MM.1S (cell line): ENCODE measurements around the gene MED27.

Experiments
- DNase-seq: peaks from one replicate; pipeline ENCODE4 v3.0.0-alpha.2; 2015
- H2AFZ ChIP-seq: fragments of 300-600 bp; sonication (generic); 2 replicates; pipeline ENCODE4 v1.6.0; 2016; ENCODE audit warnings: antibody characterized with exemption, low read length
- H3F3A ChIP-seq: fragments of 300-600 bp; sonication (generic); 2 replicates; pipeline ENCODE4 v1.6.1; 2016; ENCODE audit warnings: mild to moderate bottlenecking, antibody characterized with exemption, low read length, moderate library complexity, mixed read lengths; ENCODE audit not compliant: insufficient read depth
- H3K27ac ChIP-seq: fragments of 300-600 bp; sonication (generic); 2 replicates; pipeline ENCODE4 v1.5.1; 2016; ENCODE audit warnings: mild to moderate bottlenecking, low read length
- H3K27me3 ChIP-seq: fragments of 300-600 bp; sonication (generic); replicated peaks from 2 replicates; pipeline ENCODE4 v1.6.0; 2016; ENCODE audit warnings: low read length; ENCODE audit not compliant: insufficient read depth
- H3K36me3 ChIP-seq: fragments of 300-600 bp; sonication (generic); replicated peaks from 2 replicates; pipeline ENCODE4 v1.6.1; 2016; ENCODE audit warnings: mild to moderate bottlenecking, low read length, mixed read lengths; ENCODE audit not compliant: insufficient read depth
- H3K4me1 ChIP-seq: fragments of 300-600 bp; sonication (generic); 2 replicates; pipeline ENCODE4 v1.6.1; 2016; ENCODE audit warnings: low read length, mixed read lengths
- H3K4me2 ChIP-seq: fragments of 300-600 bp; sonication (generic); 2 replicates; pipeline ENCODE4 v1.6.0; 2016; ENCODE audit warnings: low read depth, low read length
- H3K4me3 ChIP-seq: fragments of 300-600 bp; sonication (generic); 2 replicates; pipeline ENCODE4 v1.5.1; 2016; ENCODE audit warnings: low read length, mixed read lengths
- H3K79me2 ChIP-seq: fragments of 300-600 bp; sonication (generic); 2 replicates; pipeline ENCODE4 v1.6.1; 2016; ENCODE audit warnings: mixed run types, low read length, mixed read lengths
- H3K9ac ChIP-seq: fragments of 300-600 bp; sonication (generic); 2 replicates; pipeline ENCODE4 v1.6.1; 2016; ENCODE audit warnings: low read length, mixed read lengths
- H3K9me2 ChIP-seq: fragments of 300-600 bp; sonication (generic); replicated peaks from 2 replicates; pipeline ENCODE4 v1.6.1; 2016; ENCODE audit warnings: mild to moderate bottlenecking, low read length, mixed read lengths; ENCODE audit not compliant: insufficient read depth
- H3K9me3 ChIP-seq: fragments of 300-600 bp; sonication (generic); replicated peaks from 2 replicates; pipeline ENCODE4 v1.6.1; 2016; ENCODE audit warnings: mild to moderate bottlenecking, low read length, mixed read lengths; ENCODE audit not compliant: insufficient read depth
- H4K20me1 ChIP-seq: fragments of 300-600 bp; sonication (generic); 2 replicates; pipeline ENCODE4 v1.6.1; 2016; ENCODE audit warnings: mild to moderate bottlenecking, low read length, moderate library complexity, mixed read lengths; ENCODE audit not compliant: insufficient read depth
- EZH2 ChIP-seq: fragments of 300-600 bp; sonication (generic); optimal IDR thresholded peaks from 2 replicates; pipeline ENCODE3; 2017; ENCODE audit warnings: low read depth, mild to moderate bottlenecking, antibody characterized with exemption, low read length, mixed read lengths
- EZH2phosphoT487 ChIP-seq: fragments of 300-600 bp; sonication (generic); IDR thresholded peaks from 2 replicates; pipeline ENCODE4 v1.6.1; 2018; ENCODE audit warnings: antibody characterized with exemption, low read length
- TF ChIP-seq, protein P1 (sequence below): fragments of 300-600 bp; sonication (generic); IDR thresholded peaks from 2 replicates; pipeline ENCODE4 v1.5.1; 2016; ENCODE audit warnings: antibody characterized with exemption, low read length, mixed read lengths

The MED27 gene

GRCh38 chr9:132125944-132126679, 46.4 kb upstream of the MED27 start:
- Histone ChIP-seq H3K27ac (no peak overlapping the region), H3F3A (no peaks in the 10 kb centered on the region), H3K9ac (no peak overlapping the region), H3K79me2 (no peaks in the 10 kb centered on the region), H4K20me1 (no peaks in the 10 kb centered on the region), H3K9me3 (no peaks in the 10 kb centered on the region), H3K4me1 (no peaks in the 10 kb centered on the region), H3K36me3 (no peaks in the 10 kb centered on the region), H3K4me3 (peak overlapping the region; percentile 23; the same call in 1 of the 2 replicates), H2AFZ (0 out of 2 replicates have a peak overlapping the region, but pooled peaks have one; percentile 18), H3K4me2 (peak overlapping the region; percentile 43; the same call in 1 of the 2 replicates), H3K9me2 (no peaks in the 10 kb centered on the region), H3K27me3 (peaks cover 100% of the 10 kb centered on the region)
- TF ChIP-seq, protein P1, sequence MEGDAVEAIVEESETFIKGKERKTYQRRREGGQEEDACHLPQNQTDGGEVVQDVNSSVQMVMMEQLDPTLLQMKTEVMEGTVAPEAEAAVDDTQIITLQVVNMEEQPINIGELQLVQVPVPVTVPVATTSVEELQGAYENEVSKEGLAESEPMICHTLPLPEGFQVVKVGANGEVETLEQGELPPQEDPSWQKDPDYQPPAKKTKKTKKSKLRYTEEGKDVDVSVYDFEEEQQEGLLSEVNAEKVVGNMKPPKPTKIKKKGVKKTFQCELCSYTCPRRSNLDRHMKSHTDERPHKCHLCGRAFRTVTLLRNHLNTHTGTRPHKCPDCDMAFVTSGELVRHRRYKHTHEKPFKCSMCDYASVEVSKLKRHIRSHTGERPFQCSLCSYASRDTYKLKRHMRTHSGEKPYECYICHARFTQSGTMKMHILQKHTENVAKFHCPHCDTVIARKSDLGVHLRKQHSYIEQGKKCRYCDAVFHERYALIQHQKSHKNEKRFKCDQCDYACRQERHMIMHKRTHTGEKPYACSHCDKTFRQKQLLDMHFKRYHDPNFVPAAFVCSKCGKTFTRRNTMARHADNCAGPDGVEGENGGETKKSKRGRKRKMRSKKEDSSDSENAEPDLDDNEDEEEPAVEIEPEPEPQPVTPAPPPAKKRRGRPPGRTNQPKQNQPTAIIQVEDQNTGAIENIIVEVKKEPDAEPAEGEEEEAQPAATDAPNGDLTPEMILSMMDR = no peak
- no peak for TF ChIP-seq EZH2phosphoT487
- no peak for TF ChIP-seq EZH2
- DNase-seq = no peak

DNA sequence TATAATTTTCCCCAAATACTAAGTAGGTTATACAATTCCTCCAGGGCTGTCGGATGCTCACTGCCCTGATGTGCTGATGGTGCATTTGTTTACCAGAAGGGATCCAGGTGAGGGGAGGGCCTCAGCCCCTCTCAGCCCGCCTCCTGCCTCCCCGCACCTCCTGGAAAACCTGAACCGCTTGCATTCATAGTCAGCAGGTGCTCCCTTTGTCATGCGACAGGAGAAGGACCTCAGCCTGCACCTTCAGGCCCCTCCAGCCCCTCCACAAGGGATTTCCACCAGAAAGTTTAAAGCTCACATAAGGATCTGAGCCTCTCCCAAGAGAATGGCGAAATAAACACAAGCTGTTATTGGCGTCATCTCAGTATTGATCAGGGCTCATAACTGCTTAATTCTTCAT, 45.7 kb upstream of the MED27 start:
- TF ChIP-seq, protein P1 = no peak
- TF ChIP-seq EZH2phosphoT487 = no peak
- no peak for TF ChIP-seq EZH2
- no peak overlapping the region for H3K4me3 ChIP-seq
- H3K9me3 ChIP-seq = no peaks in the 10 kb centered on the region
- DNase-seq = no peak
- peaks cover 100% of the 10 kb centered on the region for H3K27me3 ChIP-seq
- no peaks in the 10 kb centered on the region for H3K36me3 ChIP-seq
- no peaks in the 10 kb centered on the region for H3K9me2 ChIP-seq
- H3K4me1 ChIP-seq = no peaks in the 10 kb centered on the region
- H3K9ac ChIP-seq = no peak overlapping the region
- H3F3A ChIP-seq = no peaks in the 10 kb centered on the region
- H4K20me1 ChIP-seq = no peaks in the 10 kb centered on the region
- no peak overlapping the region for H2AFZ ChIP-seq
- no peak overlapping the region for H3K27ac ChIP-seq
- no peaks in the 10 kb centered on the region for H3K79me2 ChIP-seq
- H3K4me2 ChIP-seq = no peak overlapping the region

DNA sequence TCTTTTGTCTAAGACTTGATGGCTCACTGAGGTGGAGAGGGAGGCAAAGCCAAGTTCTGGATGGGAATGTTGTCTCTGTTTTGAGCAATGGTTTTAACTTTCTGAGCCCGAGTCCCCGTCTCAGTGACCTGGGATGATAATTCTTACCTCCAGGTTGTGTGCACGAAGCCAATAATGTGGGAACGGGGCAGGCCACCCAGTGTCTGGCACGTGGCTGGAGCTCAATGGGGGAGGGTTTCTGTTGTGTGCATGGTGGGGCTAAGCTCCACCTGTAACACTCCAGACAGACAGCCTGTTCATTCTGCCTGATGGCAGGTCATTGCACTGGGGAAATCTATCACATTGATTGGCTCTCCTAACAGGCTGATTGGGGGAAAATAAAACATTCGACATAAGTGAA, 45.1 kb upstream of the MED27 start:
- Histone ChIP-seq H3K36me3 (no peaks in the 10 kb centered on the region), H2AFZ (no peak overlapping the region), H3K4me1 (no peaks in the 10 kb centered on the region), H3K4me3 (no peak overlapping the region), H3K9ac (no peak overlapping the region), H3K4me2 (no peak overlapping the region), H3K9me2 (no peaks in the 10 kb centered on the region), H3K27ac (no peak overlapping the region), H3F3A (no peaks in the 10 kb centered on the region), H3K27me3 (peaks cover 97% of the 10 kb centered on the region), H4K20me1 (no peaks in the 10 kb centered on the region), H3K79me2 (no peaks in the 10 kb centered on the region), H3K9me3 (no peaks in the 10 kb centered on the region)
- DNase-seq = no peak
- TF ChIP-seq, protein P1 = no peak
- TF ChIP-seq EZH2phosphoT487 = no peak
- TF ChIP-seq EZH2 = no peak
